ENCODE results near the gene PHF19.

DNA sequence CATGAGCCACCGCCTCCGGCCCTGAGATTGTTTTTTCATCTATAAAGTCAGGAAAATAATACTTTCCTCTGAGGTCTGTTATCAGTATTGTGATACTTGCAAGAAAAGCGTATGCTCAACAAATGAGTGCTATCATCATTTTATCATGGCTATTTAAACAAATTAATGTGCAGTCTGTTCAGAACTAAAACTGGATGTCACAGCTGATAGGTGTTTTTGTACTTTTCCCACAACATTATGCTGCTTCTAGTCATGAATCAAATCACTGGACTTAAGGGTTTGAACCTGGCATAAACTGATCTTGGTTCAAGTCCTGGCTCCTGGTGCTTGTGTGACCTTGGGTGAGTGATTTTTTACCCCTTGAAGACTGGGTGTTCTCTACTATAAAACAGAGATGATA, 21.4 kb upstream of the PHF19 start:
- TF ChIP-seq, protein P1, sequence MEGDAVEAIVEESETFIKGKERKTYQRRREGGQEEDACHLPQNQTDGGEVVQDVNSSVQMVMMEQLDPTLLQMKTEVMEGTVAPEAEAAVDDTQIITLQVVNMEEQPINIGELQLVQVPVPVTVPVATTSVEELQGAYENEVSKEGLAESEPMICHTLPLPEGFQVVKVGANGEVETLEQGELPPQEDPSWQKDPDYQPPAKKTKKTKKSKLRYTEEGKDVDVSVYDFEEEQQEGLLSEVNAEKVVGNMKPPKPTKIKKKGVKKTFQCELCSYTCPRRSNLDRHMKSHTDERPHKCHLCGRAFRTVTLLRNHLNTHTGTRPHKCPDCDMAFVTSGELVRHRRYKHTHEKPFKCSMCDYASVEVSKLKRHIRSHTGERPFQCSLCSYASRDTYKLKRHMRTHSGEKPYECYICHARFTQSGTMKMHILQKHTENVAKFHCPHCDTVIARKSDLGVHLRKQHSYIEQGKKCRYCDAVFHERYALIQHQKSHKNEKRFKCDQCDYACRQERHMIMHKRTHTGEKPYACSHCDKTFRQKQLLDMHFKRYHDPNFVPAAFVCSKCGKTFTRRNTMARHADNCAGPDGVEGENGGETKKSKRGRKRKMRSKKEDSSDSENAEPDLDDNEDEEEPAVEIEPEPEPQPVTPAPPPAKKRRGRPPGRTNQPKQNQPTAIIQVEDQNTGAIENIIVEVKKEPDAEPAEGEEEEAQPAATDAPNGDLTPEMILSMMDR (optimal IDR thresholded peaks at IDR 0.05 in 1 of 3, IDR thresholded peaks at IDR 0.05 in 1 of 3, conservative IDR thresholded peaks at IDR 0.05 in 1 of 3; ENCODE audit: extremely low read depth in 1 of 3, insufficient read depth in 2 of 3, low read length in 3 of 3) = no peak
- no peak for TF ChIP-seq EZH2 (IDR thresholded peaks at IDR 0.05; ENCODE audit: low read length)
